Body of pancreas (tissue), 4 donors: ENCODE measurements around the gene ATP10A.

Source experiments
- CTCF ChIP-seq, 7 experiments: fragments of 450-650 bp in 4 of 7; fragments of 200-600 bp in 3 of 7; sonication (generic) in 3 of 7; IDR thresholded peaks; one replicate each; pipeline ENCODE4 v1.5.1; 2016 to 2019; ENCODE audit warnings: antibody characterized with exemption in 7 of 7
- POLR2A ChIP-seq, 3 donors: fragments of 450-650 bp; IDR thresholded peaks; one replicate each; pipeline ENCODE4 v1.6.1; 2016; ENCODE audit warnings: antibody characterized with exemption in 3 of 3, mild to moderate bottlenecking in 2 of 3

- no peak for TF ChIP-seq POLR2A (IDR thresholded peaks at IDR 0.05)
- no peak for TF ChIP-seq CTCF (IDR thresholded peaks at IDR 0.05)
Measured at GRCh38 chr15:25899870-25900269, 36.7 kb upstream of the ATP10A start.
